Body of pancreas (tissue), 4 donors: Measurements from ENCODE around the gene ADA. TPM values are rescaled to one million over a fixed set of nuclear protein-coding genes. Genes with fewer than 3 reads are reported as not detected.

Experiments
- ATAC-seq: fragments of 150-250 bp; one replicate; pipeline ENCODE4 v1.9.1; 2016
- DNase-seq, 4 donors: peaks; one replicate each; pipeline ENCODE4 v3.0.0-alpha.2; 2019
- H3K27ac ChIP-seq, 4 donors: fragments of 200-600 bp; sonication (generic); 1 replicate in 3 of 4; 2 replicates in 1 of 4; pipeline versions ENCODE4 v1.5.1 to v1.6.1; 2016 to 2019; ENCODE audit warnings: mild to moderate bottlenecking in 1 of 4, mixed read lengths in 1 of 4, moderate library complexity in 1 of 4
- H3K27me3 ChIP-seq, 2 donors: fragments of 200-600 bp; sonication (generic); one replicate each; pipeline ENCODE4 v1.6.0; 2016; ENCODE audit warnings: mild to moderate bottlenecking in 1 of 2
- H3K36me3 ChIP-seq, 2 donors: fragments of 200-600 bp; sonication (generic); replicated peaks in 1 of 2; 2 replicates each; pipeline ENCODE4 v1.5.1; 2016; ENCODE audit warnings: low read depth in 2 of 2; ENCODE audit not compliant: insufficient read depth in 1 of 2
- H3K4me1 ChIP-seq: fragments of 200-600 bp; sonication (generic); one replicate; pipeline ENCODE4 v1.6.0; 2016
- H3K4me3 ChIP-seq, 2 donors: fragments of 200-600 bp; sonication (generic); 1 replicate in 1 of 2; 2 replicates in 1 of 2; pipeline ENCODE4 v1.5.1; 2016 to 2019
- H3K9me3 ChIP-seq, 3 donors: fragments of 200-600 bp; sonication (generic); 1 replicate in 2 of 3; 2 replicates in 1 of 3; pipeline ENCODE4 v1.5.1; 2016
- CTCF ChIP-seq, 7 experiments: fragments of 450-650 bp in 4 of 7; fragments of 200-600 bp in 3 of 7; sonication (generic) in 3 of 7; IDR thresholded peaks; one replicate each; pipeline ENCODE4 v1.5.1; 2016 to 2019; ENCODE audit warnings: antibody characterized with exemption in 7 of 7
- POLR2A ChIP-seq, 3 donors: fragments of 450-650 bp; IDR thresholded peaks; one replicate each; pipeline ENCODE4 v1.6.1; 2016; ENCODE audit warnings: antibody characterized with exemption in 3 of 3, mild to moderate bottlenecking in 2 of 3
- WGBS, 2 donors: methylation state at CpG; one replicate each; pipeline ENCODE4 v1.1.5; 2017; 5-methylcytosine and 5-hydroxymethylcytosine counted together
- intact Hi-C: fragments of 100-400 bp; cut with DNase I; formaldehyde crosslinking; loops from one replicate; pipeline ENCODE4 v1.15.1; 2023
- total RNA-seq, 2 donors: library from RNA; depleted of rRNA; stranded (reverse); fragments of >200 nt; gene quantifications; one replicate each; pipeline ENCODE4 v1.1.0, GENCODE V29; 2016

ADA gene
- total RNA-seq, 2 donors from 2014 or later: 3.3 to 7.8 TPM

GRCh38 chr20:44627364-44628010, 24.0 kb downstream of the ADA start:
- H3K36me3 ChIP-seq: no peaks in the 10 kb centered on the region
- no peak for ATAC-seq

GRCh38 chr20:44626278-44626677, 25.2 kb downstream of the ADA start:
- no peaks in the 10 kb centered on the region for H3K9me3 ChIP-seq
- no peak overlapping the region for H3K27ac ChIP-seq
- no peaks in the 10 kb centered on the region for H3K4me1 ChIP-seq
- DNase-seq: no peak
- WGBS, 2 donors: 84 to 97% methylated on average over 6 to 7 of the region's 7 CpGs
- H3K36me3 ChIP-seq: no peaks in the 10 kb centered on the region
- no peak for ATAC-seq
- intact Hi-C loops: no loop called here
- H3K27me3 ChIP-seq: no peaks in the 10 kb centered on the region
- no peak overlapping the region for H3K4me3 ChIP-seq
- no peak for TF ChIP-seq CTCF (IDR thresholded peaks at IDR 0.05)
- TF ChIP-seq POLR2A (IDR thresholded peaks at IDR 0.05): no peak

More at GRCh38 chr20:44627364-44628010, 24.0 kb downstream of the ADA start:
- H3K4me3 ChIP-seq: no peak overlapping the region
- intact Hi-C loops: no loop called here
- H3K27ac ChIP-seq: no peak overlapping the region
- WGBS, 2 donors: 87 to 88% methylated on average over 13 of the region's 13 CpGs
- no peaks in the 10 kb centered on the region for H3K27me3 ChIP-seq
- H3K9me3 ChIP-seq: no peaks in the 10 kb centered on the region
- TF ChIP-seq POLR2A (IDR thresholded peaks at IDR 0.05): no peak
- no peak for TF ChIP-seq CTCF (IDR thresholded peaks at IDR 0.05)
- H3K4me1 ChIP-seq: no peaks in the 10 kb centered on the region
- no peak for DNase-seq

GRCh38 chr20:44625361-44625760, 26.1 kb downstream of the ADA start:
- Histone ChIP-seq H3K4me1 (no peaks in the 10 kb centered on the region), H3K4me3 (no peak overlapping the region), H3K9me3 (no peaks in the 10 kb centered on the region), H3K36me3 (no peaks in the 10 kb centered on the region), H3K27ac (no peak overlapping the region), H3K27me3 (no peaks in the 10 kb centered on the region)
- DNase-seq (no peak), ATAC-seq (no peak)
- whole genome bisulfite sequencing, 2 donors: 91 to 97% methylated on average over 6 to 8 of the region's 8 CpGs
- intact Hi-C loops: no loop called here
- TF ChIP-seq POLR2A (IDR thresholded peaks at IDR 0.05) (no peak), CTCF (IDR thresholded peaks at IDR 0.05) (no peak)

- Histone ChIP-seq H3K27me3 (no peaks in the 10 kb centered on the region), H3K4me1 (no peaks in the 10 kb centered on the region), H3K27ac (no peak overlapping the region), H3K9me3 (no peaks in the 10 kb centered on the region), H3K4me3 (no peak overlapping the region), H3K36me3 (no peaks in the 10 kb centered on the region)
- WGBS, 2 donors: 86 to 95% methylated on average over 6 of the region's 6 CpGs
- ATAC-seq: no peak
- TF ChIP-seq CTCF (IDR thresholded peaks at IDR 0.05) (no peak), POLR2A (IDR thresholded peaks at IDR 0.05) (no peak)
- DNase-seq: no peak
- intact Hi-C loops: no loop called here
Observed at GRCh38 chr20:44624743-44625271, 26.7 kb downstream of the ADA start.

- H3K4me1 ChIP-seq: no peaks in the 10 kb centered on the region
- TF ChIP-seq CTCF (IDR thresholded peaks at IDR 0.05) (no peak), POLR2A (IDR thresholded peaks at IDR 0.05) (no peak)
- H3K36me3 ChIP-seq: peaks cover 0 to 2% of the 10 kb centered on the region in 2 donors
- H3K27ac ChIP-seq: no peak overlapping the region
- WGBS, 2 donors: 93 to 100% methylated on average over 2 to 4 of the region's 4 CpGs
- intact Hi-C loops: no loop called here
- no peaks in the 10 kb centered on the region for H3K9me3 ChIP-seq
- H3K4me3 ChIP-seq: no peak overlapping the region
- H3K27me3 ChIP-seq: no peaks in the 10 kb centered on the region
- DNase-seq (no peak), ATAC-seq (no peak)
Observed at GRCh38 chr20:44624152-44624551, 27.3 kb downstream of the ADA start.
